ENCODE data around the gene JUND.

DNA sequence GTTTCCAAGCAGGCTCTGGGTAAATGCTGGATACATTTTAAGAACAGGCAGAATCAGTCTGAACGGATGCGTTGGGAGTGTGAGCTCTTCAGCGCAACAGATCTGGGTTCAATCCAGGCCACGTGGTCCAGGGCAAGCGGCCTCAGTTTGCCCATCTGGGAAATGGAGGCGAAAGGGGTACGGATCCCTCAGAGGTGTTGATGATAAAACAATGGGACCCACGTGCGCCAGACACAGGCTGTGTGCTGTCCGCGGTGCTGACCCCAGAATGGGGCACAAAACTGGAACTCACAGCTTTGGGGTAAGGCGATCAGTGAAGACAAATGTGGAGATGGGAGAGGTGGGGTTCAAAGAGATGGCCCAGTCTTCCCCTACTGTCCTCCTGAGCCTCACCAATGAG, 42.1 kb downstream of the JUND start:
- TF ChIP-seq, protein P1, sequence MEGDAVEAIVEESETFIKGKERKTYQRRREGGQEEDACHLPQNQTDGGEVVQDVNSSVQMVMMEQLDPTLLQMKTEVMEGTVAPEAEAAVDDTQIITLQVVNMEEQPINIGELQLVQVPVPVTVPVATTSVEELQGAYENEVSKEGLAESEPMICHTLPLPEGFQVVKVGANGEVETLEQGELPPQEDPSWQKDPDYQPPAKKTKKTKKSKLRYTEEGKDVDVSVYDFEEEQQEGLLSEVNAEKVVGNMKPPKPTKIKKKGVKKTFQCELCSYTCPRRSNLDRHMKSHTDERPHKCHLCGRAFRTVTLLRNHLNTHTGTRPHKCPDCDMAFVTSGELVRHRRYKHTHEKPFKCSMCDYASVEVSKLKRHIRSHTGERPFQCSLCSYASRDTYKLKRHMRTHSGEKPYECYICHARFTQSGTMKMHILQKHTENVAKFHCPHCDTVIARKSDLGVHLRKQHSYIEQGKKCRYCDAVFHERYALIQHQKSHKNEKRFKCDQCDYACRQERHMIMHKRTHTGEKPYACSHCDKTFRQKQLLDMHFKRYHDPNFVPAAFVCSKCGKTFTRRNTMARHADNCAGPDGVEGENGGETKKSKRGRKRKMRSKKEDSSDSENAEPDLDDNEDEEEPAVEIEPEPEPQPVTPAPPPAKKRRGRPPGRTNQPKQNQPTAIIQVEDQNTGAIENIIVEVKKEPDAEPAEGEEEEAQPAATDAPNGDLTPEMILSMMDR (IDR thresholded peaks at IDR 0.05) = no peak
- no peak for TF ChIP-seq POLR2AphosphoS5 (IDR thresholded peaks at IDR 0.05; ENCODE audit: insufficient read depth in 1 of 2, low read depth in 1 of 2)
- TF ChIP-seq POLR2A (IDR thresholded peaks at IDR 0.05) = no peak
